Colonic mucosa (tissue), 4 donors: ENCODE measurements around the gene BCL6B. TPM values are rescaled to one million over a fixed set of nuclear protein-coding genes. Genes with fewer than 3 reads are reported as not detected.

Experiments used
- DNase-seq: peaks from one replicate; pipeline ENCODE4 v3.0.0-alpha.2; 2020
- H3K27ac ChIP-seq: fragments of 200-600 bp; one replicate; pipeline ENCODE4 v1.8.0; 2021
- H3K27me3 ChIP-seq: fragments of 200-600 bp; one replicate; pipeline ENCODE4 v1.8.0; 2021
- H3K36me3 ChIP-seq: fragments of 200-600 bp; one replicate; pipeline ENCODE4 v1.8.0; 2021
- H3K4me1 ChIP-seq: fragments of 200-600 bp; one replicate; pipeline ENCODE4 v1.8.0; 2021; ENCODE audit warnings: mild to moderate bottlenecking
- H3K4me3 ChIP-seq: fragments of 200-600 bp; one replicate; pipeline ENCODE4 v1.8.0; 2021
- H3K9ac ChIP-seq, 2 donors: one replicate each; pipeline ENCODE4 v1.7.0; 2013; ENCODE audit warnings: control low read depth in 2 of 2, low read depth in 2 of 2, low read length in 2 of 2
- H3K9me3 ChIP-seq: fragments of 200-600 bp; one replicate; pipeline ENCODE4 v1.8.0; 2021
- CTCF ChIP-seq: fragments of 200-600 bp; IDR thresholded peaks from one replicate; pipeline ENCODE4 v1.8.0; 2022; ENCODE audit warnings: antibody characterized with exemption, mild to moderate bottlenecking
- intact Hi-C: fragments of 100-400 bp; cut with DNase I; formaldehyde crosslinking; loops from one replicate; pipeline ENCODE4 v1.14.1; 2022
- total RNA-seq, 2 donors: library from RNA; stranded (reverse); fragmentation: NEBNext Ultra II Directional in 1 of 2; extraction: Animal tissue kit (Norgen Biotek cat#: 25700) in 1 of 2; gene quantifications; one replicate each; pipeline ENCODE4 v1.2.1, GENCODE V29; 2021
- donor health status: healthy.
- donor health status: DM: no; HTN: no; CAD: no.
- donor health status: DM: no; HTN: no; CAD: no.

BCL6B gene
- total RNA-seq, 2 donors from 2014 or later: 0.89 to 7.3 TPM

DNA sequence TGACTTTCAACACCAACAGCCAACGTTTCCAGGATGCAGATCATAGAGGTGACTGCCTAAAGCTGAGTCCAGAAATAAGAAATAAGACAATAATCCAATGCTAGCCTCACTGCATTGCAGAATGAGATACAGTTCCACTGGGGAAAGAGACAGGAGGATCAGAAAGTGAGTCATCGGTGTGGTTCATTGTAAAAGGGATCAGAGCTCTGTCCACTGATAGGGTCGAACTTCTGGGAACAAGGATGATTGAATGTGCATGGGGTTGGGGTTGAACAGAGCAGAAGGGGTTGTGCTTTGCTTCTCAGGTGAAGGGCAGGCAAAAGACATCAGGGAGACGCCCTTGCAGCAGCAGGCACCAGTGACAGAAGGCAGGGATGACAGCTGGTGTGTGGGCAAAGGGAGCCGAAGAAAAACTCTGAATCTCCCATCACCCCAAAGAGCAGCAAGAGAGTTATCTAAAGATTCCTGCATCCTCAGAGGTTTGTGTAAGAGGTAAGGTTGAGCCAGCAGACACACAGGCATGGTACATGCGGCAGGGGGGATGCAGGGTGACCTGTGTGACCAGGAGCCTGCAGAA lies 40.8 kb downstream of the BCL6B start:
- TF ChIP-seq CTCF: no peak
- H3K4me1 ChIP-seq: no peaks in the 10 kb centered on the region
- intact Hi-C loops: no loop called here
- H3K27ac ChIP-seq: no peak overlapping the region
- H3K4me3 ChIP-seq: no peak overlapping the region
- no peak for DNase-seq
- H3K9ac ChIP-seq: no peak overlapping the region
- no peaks in the 10 kb centered on the region for H3K27me3 ChIP-seq
- H3K36me3 ChIP-seq: no peaks in the 10 kb centered on the region
- H3K9me3 ChIP-seq: no peaks in the 10 kb centered on the region

DNA sequence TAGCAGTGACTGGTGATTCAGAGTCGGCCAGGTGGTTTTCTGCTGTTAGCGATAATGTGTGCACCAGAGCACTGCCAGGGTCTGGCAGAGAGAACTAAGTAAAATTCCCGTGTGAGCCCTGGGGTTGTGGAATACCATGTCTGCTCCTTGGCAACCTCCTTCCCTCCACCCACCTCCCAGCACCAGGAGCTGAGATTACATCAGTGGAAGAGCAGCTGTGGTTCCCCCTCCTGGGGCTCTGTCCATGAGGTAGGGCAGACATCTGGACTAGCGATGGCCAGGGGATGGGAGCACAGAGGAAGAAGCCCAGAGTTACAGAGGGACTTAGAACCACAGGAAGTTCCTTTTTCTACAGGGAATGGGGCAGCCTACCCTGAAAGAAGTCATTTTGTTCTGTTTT lies 41.4 kb downstream of the BCL6B start:
- Histone ChIP-seq H3K9ac (no peak overlapping the region), H3K9me3 (no peaks in the 10 kb centered on the region), H3K27ac (no peak overlapping the region), H3K4me1 (no peaks in the 10 kb centered on the region), H3K27me3 (no peaks in the 10 kb centered on the region), H3K36me3 (no peaks in the 10 kb centered on the region), H3K4me3 (no peak overlapping the region)
- no peak for DNase-seq
- intact Hi-C loops: no loop called here
- TF ChIP-seq CTCF: no peak

GRCh38 chr17:7067198-7067597 lies 44.3 kb downstream of the BCL6B start:
- Histone ChIP-seq H3K9ac (no peak overlapping the region), H3K4me1 (no peaks in the 10 kb centered on the region), H3K36me3 (no peaks in the 10 kb centered on the region), H3K4me3 (no peak overlapping the region), H3K9me3 (no peaks in the 10 kb centered on the region), H3K27ac (no peak overlapping the region), H3K27me3 (no peaks in the 10 kb centered on the region)
- DNase-seq: no peak
- intact Hi-C loops: no loop called here
- TF ChIP-seq CTCF: no peak

DNA sequence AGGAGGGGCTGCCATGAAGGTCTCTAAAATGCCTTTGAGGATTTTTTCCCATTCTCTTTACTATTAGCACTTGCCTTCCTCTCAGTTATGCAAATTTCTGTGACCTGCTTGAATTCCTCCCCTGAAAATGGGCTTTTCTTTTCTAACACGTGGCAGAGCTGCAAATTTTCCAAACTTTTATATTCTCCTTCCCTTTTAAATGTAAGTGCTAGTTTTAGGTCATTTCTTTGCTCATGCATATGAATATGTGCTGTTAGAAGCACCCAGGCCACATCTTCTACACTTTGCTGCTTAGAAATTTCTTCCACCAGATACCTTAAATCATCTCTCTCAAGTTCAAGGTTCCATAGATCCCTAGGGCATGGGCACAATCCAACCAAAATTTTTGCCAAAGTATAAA lies 45.4 kb downstream of the BCL6B start:
- Histone ChIP-seq H3K9ac (no peak overlapping the region), H3K27me3 (no peaks in the 10 kb centered on the region), H3K4me1 (no peaks in the 10 kb centered on the region), H3K36me3 (no peaks in the 10 kb centered on the region), H3K27ac (no peak overlapping the region), H3K9me3 (no peaks in the 10 kb centered on the region), H3K4me3 (no peak overlapping the region)
- TF ChIP-seq CTCF: no peak
- DNase-seq: no peak
- intact Hi-C loops: no loop called here

DNA sequence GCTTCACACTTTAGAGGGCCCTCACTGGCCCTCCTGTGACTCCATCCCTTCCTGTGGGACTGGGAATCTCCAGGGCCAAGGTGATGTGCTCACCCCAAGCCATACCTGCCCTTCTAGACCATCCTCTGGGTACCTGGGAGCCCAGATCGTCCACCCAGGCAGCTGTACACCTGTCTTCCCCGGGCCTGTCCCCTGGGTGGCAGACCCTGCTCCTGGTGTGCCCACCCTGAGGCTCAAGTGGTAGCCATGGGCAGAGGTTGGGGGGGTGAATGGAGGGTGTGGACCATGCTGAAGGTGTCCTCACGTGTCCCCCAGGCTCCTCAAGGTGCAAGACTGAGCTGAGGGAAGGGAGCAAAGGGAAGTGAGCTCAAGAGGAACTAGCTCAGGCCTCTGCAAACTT lies 47.9 kb downstream of the BCL6B start:
- no peak for DNase-seq

More for the DNA sequence above, 47.9 kb downstream of the BCL6B start:
- Histone ChIP-seq H3K27me3 (no peaks in the 10 kb centered on the region), H3K27ac (no peak overlapping the region), H3K36me3 (no peaks in the 10 kb centered on the region), H3K9me3 (no peaks in the 10 kb centered on the region), H3K9ac (no peak overlapping the region), H3K4me1 (no peaks in the 10 kb centered on the region), H3K4me3 (no peak overlapping the region)
- TF ChIP-seq CTCF: no peak
- intact Hi-C loops: no loop called here
